Stimulated activated CD8-positive, alpha-beta memory T cell treated with anti-CD3 and anti-CD28 coated beads, Interleukin-15, amount 100 ng/mL, for 4 hours (primary cell): Measurements from ENCODE around the gene CLPTM1L.

Experiments used
- DNase-seq, 2 donors: peaks; one replicate each; pipeline ENCODE4 v3.0.0-alpha.2; 2020; ENCODE audit warnings: low read depth in 2 of 2

Gene CLPTM1L

GRCh38 chr5:1344975-1345838, at the start of gene CLPTM1L:
TSS of gene CLPTM1L (minus strand) at chr5:1345099. CDS start at chr5:1344841, 258 bp downstream.
- peak; percentile 69 to 80 for DNase-seq

- DNase-seq, result no peak
Measured at GRCh38 chr5:1393571-1394501, 48.9 kb upstream of the CLPTM1L start.

DNA sequence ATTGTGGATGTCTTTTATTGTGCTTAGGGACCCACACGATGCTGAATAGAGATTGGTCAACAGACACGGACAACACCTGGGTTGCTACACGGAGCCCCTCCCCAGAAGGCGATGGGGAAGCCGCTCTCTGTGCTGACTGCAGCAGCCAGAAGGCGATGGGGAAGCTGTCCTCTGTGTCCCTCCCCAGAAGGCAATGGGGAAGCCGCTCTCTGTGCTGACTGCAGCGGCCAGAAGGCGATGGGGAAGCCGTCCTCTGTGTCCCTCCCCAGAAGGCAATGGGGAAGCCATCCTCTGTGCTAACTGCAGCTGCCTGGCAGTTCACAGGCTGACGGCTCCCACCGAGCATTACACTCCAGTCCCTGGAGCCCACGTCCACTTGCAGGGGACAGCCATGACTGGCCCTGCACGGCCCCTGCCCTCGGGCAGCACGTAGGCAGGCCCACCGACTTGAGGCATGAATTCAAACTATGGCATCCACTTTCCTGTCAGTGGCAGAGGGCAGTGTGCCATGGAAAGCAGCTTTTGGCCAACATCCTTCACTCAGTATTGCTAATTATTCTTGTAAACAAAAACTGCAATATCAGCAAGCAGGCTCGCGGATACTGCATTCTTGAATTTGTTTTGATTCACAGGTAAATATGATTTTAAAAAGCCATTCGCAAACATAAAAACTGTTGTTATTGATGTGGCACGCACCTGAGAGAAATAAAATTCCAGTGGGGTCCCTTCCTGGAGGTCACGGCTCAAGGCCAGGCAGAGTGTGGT, 48.1 kb upstream of the CLPTM1L start:
- DNase-seq, result no peak

GRCh38 chr5:1392261-1392660, 47.4 kb upstream of the CLPTM1L start:
- no peak for DNase-seq

DNA sequence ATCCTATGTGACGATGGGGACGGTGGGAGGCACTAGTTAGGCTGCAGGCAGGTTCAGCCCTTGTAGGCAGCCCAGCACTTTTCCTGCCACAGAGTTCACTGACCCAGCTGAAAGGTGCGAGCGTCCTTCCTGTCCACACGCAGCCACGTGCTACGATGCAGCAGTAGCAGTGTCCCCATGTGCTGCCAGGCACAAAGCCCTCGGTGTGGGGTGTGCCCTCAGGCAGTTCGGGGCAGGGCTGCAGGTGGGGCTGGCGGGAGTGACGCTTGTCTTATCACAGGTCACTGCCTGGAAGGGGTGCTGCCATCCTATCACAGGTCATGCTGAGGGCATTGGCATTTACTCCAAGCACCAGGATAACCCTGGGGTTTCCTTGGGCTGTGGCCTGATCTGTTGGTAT, 46.8 kb upstream of the CLPTM1L start:
- no peak for DNase-seq

- DNase-seq, result no peak
Measured at GRCh38 chr5:1390861-1391600, 46.1 kb upstream of the CLPTM1L start.

DNA sequence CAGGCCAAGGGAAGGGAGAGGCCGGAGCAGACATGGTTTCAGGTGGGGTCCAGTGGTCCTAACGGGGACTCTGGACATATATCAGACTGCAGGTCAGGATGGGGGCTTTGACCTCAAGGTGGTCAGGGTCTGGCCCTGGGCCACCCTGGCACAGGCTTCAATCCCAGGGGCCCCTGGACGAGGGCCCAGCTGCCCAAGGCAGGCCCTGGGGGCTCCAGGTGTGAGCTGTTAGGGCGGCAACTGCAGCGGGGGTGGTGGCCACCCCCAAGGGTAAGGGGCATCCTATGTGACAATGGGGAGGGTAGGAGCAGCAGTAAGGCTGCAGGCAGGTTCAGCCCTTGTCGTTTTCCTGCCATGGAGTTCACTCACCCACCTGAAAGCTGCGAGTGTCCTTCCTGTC, 45.4 kb upstream of the CLPTM1L start:
- DNase-seq, result no peak

GRCh38 chr5:1388383-1388967, 43.6 kb upstream of the CLPTM1L start:
- DNase-seq, result no peak

GRCh38 chr5:1387876-1388275, 43.0 kb upstream of the CLPTM1L start:
- no peak for DNase-seq

GRCh38 chr5:1387059-1387755, 42.3 kb upstream of the CLPTM1L start:
- DNase-seq, result no peak

DNA sequence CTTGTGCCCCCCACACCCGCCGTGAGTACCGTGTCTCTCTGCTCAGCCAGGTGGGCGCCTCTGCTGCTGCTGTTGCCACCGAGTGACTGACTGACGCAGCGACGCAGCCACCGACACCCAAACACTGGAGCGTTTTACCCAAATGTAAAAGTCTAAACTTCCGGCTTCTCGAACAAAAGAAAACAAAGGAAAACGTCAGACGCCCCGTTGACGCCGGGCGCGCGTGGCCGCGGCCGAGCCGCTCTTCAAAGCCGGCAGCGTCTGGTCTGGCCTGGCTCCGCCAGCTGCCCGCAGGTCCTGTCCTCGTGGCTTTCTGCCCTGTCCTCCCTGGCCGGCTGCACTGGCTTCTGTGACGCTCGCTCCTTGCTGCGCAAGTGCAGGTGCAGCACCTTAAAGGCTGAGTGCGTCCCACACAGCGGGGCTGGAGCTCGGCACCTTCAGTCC, 41.4 kb upstream of the CLPTM1L start:
- peak; percentile 44 to 51 for DNase-seq

DNA sequence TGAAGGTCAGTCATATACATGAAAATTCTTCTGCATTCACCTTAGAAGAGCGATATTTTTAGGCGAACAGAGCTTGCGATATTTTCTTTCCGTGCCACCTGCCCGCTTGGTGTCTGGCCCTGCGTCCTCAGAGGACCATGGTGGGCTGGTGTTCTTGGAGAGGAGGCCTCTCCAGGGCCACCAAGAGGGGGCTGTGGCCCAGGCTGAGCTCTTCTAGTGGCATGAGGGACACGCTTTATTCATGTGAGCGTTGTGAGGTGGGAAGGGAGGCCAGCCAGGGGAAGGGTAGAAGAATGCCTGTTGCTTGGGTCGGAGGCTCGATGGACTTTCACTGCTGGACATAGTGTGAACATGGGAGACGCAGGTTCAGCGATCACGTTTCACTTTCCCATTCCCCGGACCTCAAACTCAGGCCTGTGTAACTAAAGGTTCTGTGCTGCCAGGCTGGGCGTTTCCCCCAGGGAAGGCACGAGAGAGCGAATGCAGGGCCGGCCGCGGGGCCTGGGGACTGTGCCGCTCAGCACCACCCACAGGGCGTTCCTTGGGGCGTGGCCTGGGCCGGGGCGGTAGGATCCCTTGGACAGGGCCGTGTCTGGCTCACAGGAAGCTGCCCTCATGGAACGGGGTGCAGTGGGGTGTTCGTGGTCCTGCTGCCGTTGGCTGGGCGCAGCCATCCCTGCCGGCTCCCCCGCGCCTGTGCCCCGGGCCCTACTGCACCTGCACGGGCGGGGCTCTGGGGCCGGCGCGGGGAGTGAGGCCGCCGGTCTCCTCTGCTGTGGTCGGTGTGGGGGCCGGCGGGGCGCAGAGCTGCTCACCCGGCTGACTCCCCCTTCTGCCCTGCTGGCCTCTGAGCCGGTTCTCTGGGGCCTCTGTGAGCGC, 40.7 kb upstream of the CLPTM1L start:
- DNase-seq, result peak; percentile 56 to 60

DNA sequence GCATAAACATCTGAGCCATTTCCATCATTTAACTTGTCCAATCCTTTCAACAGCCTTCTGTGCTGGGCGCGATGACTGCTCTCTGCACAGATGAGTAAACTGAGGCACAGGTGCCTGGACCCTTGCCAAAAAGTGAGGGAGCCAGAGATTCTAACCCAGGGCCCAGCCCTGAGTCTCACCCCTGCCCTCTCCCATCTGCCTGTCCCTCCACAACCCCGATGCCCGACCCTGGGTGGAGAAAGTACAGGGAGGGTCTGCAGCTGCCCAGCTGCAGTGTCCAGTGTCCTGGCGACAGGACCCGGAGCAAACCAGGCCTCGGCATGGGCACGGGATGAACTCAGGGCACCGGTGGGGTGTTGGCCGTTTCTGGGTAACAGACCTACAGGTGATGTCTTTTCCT, 39.6 kb upstream of the CLPTM1L start:
- no peak for DNase-seq

DNA sequence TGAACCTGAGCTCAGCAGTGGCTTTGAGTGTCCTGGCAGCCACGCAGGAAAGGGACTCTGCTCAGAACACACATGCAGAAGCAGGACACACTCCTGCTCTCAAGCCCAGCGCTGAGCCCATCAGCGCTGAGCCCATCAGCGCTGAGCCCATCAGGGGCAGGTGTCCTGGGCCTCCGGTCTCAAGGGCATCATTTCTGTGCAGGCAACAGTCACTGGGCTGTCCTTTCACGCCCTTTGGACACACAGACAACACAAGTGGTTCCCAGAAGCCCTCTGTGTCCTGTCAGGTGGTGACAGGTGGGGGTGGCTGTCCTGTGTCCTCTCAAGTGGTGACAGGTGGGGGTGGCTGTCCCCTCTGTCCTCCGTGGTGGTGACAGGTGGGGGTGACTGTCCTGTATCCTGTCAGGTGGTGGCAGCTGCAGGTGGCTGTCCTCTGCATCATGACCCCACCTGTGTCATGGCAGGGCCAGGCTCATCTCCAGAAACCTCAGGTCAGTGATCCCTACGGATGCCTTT, 39.0 kb upstream of the CLPTM1L start:
- DNase-seq, result no peak

GRCh38 chr5:1383344-1383743, 38.4 kb upstream of the CLPTM1L start:
- no peak for DNase-seq

DNA sequence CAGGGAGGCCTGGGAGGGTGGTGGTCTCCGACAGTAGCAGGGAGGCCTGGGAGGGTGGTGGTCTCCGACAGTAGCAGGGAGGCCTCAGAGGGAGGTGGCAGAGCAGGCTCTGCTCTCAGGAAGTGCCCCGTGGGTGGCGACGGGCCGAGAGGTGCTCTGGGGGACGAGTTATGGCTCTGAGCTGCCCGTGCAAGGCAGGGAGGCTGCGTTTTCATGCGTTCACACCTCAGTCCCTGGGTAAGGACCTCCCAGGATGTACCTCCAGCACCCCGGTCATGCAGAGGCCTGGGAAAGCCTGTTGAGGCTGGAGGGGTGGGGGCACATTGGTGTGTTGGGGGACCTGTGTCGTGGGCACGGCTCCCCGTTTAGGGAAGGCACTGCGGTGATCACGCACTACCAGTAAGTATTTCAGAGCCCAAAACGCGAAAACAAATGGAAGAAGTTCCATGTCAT, 37.4 kb upstream of the CLPTM1L start:
- no peak for DNase-seq

- no peak for DNase-seq
Measured at GRCh38 chr5:1381370-1382247, 36.7 kb upstream of the CLPTM1L start.

- DNase-seq, result no peak
Measured at GRCh38 chr5:1380910-1381309, 36.0 kb upstream of the CLPTM1L start.
